B cell (primary cell): ENCODE data around the gene SEC16B. TPM values are rescaled to one million over a fixed set of nuclear protein-coding genes. Genes with fewer than 3 reads are reported as not detected.

ENCODE experiments used
- ATAC-seq: fragments of 200-7000 bp; cut with Tn5 transposase; one replicate; pipeline ENCODE4 v1.10.0; 2021; ENCODE audit warnings: low read depth, mild to moderate bottlenecking, moderate number of reproducible peaks, moderate library complexity
- CTCF ChIA-PET: fragments of 350-600 bp; sonication (Branson Sonifier 250); formaldehyde crosslinking; loops from one replicate; lab custom pipeline; 2021; ENCODE audit warnings: antibody characterized with exemption, inconsistent platforms; lab: Charles Lee
- POLR2A ChIA-PET: fragments of 350-600 bp; sonication (Branson Sonifier 250); formaldehyde crosslinking; loops from one replicate; lab custom pipeline; 2021; ENCODE audit warnings: antibody characterized with exemption; lab: Charles Lee
- DNase-seq: peaks from one replicate; pipeline ENCODE4 v3.0.0; 2013
- H2AFZ ChIP-seq: 2 replicates; pipeline ENCODE4 v1.6.1; 2012; ENCODE audit warnings: mild to moderate bottlenecking, low read depth, low read length; ENCODE audit not compliant: insufficient read depth, poor library complexity, severe bottlenecking
- H3K27ac ChIP-seq, 2 donors: 1 replicate in 1 of 2; 2 replicates in 1 of 2; pipeline ENCODE4 v1.5.1; 2012 to 2013; ENCODE audit warnings: low read length in 2 of 2, mild to moderate bottlenecking in 2 of 2, moderate library complexity in 1 of 2
- H3K27me3 ChIP-seq, 4 experiments: fragments of 200-600 bp in 1 of 4; sonication (generic) in 1 of 4; replicated peaks in 1 of 4; 1 replicate in 2 of 4; 2 replicates in 2 of 4; pipeline versions ENCODE4 v1.6.1 to v1.7.0; 2013 to 2016; ENCODE audit warnings: low read length in 3 of 4, mild to moderate bottlenecking in 2 of 4, mixed read lengths in 1 of 4, moderate library complexity in 1 of 4; ENCODE audit not compliant: insufficient read depth in 4 of 4, control insufficient read depth in 3 of 4; ENCODE audit errors: control extremely low read depth in 1 of 4
- H3K36me3 ChIP-seq, 2 experiments: replicated peaks in 1 of 2; 1 replicate in 1 of 2; 2 replicates in 1 of 2; pipeline versions ENCODE4 v1.6.1 to v1.7.1; 2013; ENCODE audit warnings: low read length in 1 of 2; ENCODE audit not compliant: insufficient read depth in 2 of 2, control insufficient read depth in 1 of 2; ENCODE audit errors: control extremely low read depth in 1 of 2, extremely low read depth in 1 of 2
- H3K4me1 ChIP-seq, 2 donors: fragments of 200-600 bp in 1 of 2; sonication (generic) in 1 of 2; 1 replicate in 1 of 2; 2 replicates in 1 of 2; pipeline versions ENCODE4 v1.5.1 to v1.6.1; 2013 to 2017; ENCODE audit warnings: low read length in 2 of 2; ENCODE audit not compliant: control insufficient read depth in 2 of 2, insufficient read depth in 2 of 2
- H3K4me2 ChIP-seq: replicated peaks from 2 replicates; pipeline ENCODE3; 2012; ENCODE audit warnings: mild to moderate bottlenecking, low read depth, low read length; ENCODE audit not compliant: poor library complexity, severe bottlenecking
- H3K4me3 ChIP-seq, 5 experiments: fragments of 200-600 bp in 1 of 5; sonication (generic) in 1 of 5; 1 replicate in 3 of 5; 2 replicates in 2 of 5; pipeline versions ENCODE4 v1.5.1 to v1.7.0; 2011 to 2016; ENCODE audit warnings: low read length in 4 of 5, mild to moderate bottlenecking in 4 of 5, low read depth in 2 of 5, control low read depth in 1 of 5, moderate library complexity in 1 of 5; ENCODE audit not compliant: insufficient read depth in 1 of 5; ENCODE audit errors: control extremely low read depth in 1 of 5, extremely low read depth in 1 of 5
- H3K79me2 ChIP-seq: fragments of 200-600 bp; sonication (generic); one replicate; pipeline ENCODE4 v1.6.0; 2016; ENCODE audit warnings: low read length; ENCODE audit not compliant: control insufficient read depth, insufficient read depth
- H3K9ac ChIP-seq: fragments of 200-600 bp; sonication (generic); 2 replicates; pipeline ENCODE4 v1.6.1; 2017; ENCODE audit warnings: mild to moderate bottlenecking, low read length, moderate library complexity
- H3K9me3 ChIP-seq, 3 donors: one replicate each; pipeline versions ENCODE4 v1.6.1 to v1.7.1; 2013; ENCODE audit warnings: low read length in 2 of 3; ENCODE audit not compliant: control insufficient read depth in 2 of 3, insufficient read depth in 1 of 3; ENCODE audit errors: control extremely low read depth in 1 of 3
- H4K20me1 ChIP-seq: 2 replicates; pipeline ENCODE4 v1.6.0; 2012; ENCODE audit warnings: mild to moderate bottlenecking, low read length; ENCODE audit not compliant: insufficient read depth, control insufficient read depth, poor library complexity, severe bottlenecking
- H3K27ac Mint-ChIP-seq: one replicate; pipeline ENCODE4 v1.8.0; 2021; ENCODE audit warnings: mixed read lengths
- H3K27me3 Mint-ChIP-seq: one replicate; pipeline ENCODE4 v1.8.0; 2021; ENCODE audit warnings: mixed read lengths
- H3K4me1 Mint-ChIP-seq: one replicate; pipeline ENCODE4 v1.8.0; 2021; ENCODE audit warnings: mixed read lengths
- H3K4me3 Mint-ChIP-seq: one replicate; pipeline ENCODE4 v1.8.0; 2021; ENCODE audit warnings: mixed read lengths
- H3K9me3 Mint-ChIP-seq: one replicate; pipeline ENCODE4 v1.8.0; 2022; ENCODE audit warnings: mixed read lengths; ENCODE audit not compliant: insufficient read depth
- EZH2 ChIP-seq: IDR thresholded peaks from 2 replicates; pipeline ENCODE4 v1.6.1; 2012; ENCODE audit warnings: borderline replicate concordance, low read depth, mild to moderate bottlenecking, moderate library complexity, low read length; ENCODE audit not compliant: insufficient read depth, poor library complexity, severe bottlenecking
- WGBS: methylation state at CpG from one replicate; pipeline ENCODE4 v1.1.5; 2013; ENCODE audit warnings: missing lambda C conversion rate; ENCODE audit not compliant: insufficient coverage; 5-methylcytosine and 5-hydroxymethylcytosine counted together
- intact Hi-C: fragments of 100-400 bp; cut with micrococcal nuclease; formaldehyde crosslinking; loops from one replicate; pipeline ENCODE4 v1.10.0; 2022
- polyA plus RNA-seq: library from polyadenylated mRNA; depleted of rRNA; stranded (reverse); fragments of >200 nt; gene quantifications from 2 replicates; pipeline ENCODE4 v1.2.3, GENCODE V29; 2012
- total RNA-seq, 2 donors: library from RNA; stranded (reverse); fragments of 120-200 nt in 1 of 2; gene quantifications; 1 replicate in 1 of 2; 2 replicates in 1 of 2; pipeline versions ENCODE4 v1.2.3 to v1.2.4, GENCODE V29; 2013 to 2022
- TF ChIP-seq, protein P1 (sequence below): fragments of 200-600 bp; IDR thresholded peaks from one replicate; pipeline ENCODE4 v1.8.0; 2022; ENCODE audit warnings: antibody characterized with exemption, mild to moderate bottlenecking

Gene SEC16B
- total and polyA plus RNA-seq, 2 donors (not counting 1 experiment from before 2014, with no cell fraction given) = 0.03 to 0.10 TPM

DNA sequence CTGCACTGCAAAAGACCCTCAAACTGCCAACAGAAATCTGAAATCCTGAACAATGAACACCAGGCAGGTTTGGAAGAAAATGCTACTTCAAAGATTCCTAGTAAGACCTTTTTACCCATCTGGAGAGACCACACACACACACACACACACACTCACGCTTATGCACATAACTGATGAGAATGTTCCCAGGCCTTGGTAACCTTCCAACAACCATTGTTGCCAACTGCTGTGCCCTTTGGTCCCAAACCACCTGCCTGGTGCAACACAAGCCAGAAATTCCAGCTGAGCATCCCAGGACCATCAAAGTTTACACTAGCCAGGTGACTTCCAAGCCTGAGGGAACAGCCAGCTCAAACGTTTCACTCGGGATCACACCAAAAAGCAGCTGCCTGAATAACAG is 56.9 kb downstream of the SEC16B start:
- no peak overlapping the region for H3K4me3 Mint-ChIP-seq
- no peak overlapping the region for H3K9ac ChIP-seq
- H3K9me3 ChIP-seq = peaks cover 0 to 4% (median 0%) of the 10 kb centered on the region in 3 donors
- no peak overlapping the region for H2AFZ ChIP-seq
- H3K27ac Mint-ChIP-seq = no peak overlapping the region
- TF ChIP-seq, protein P1, sequence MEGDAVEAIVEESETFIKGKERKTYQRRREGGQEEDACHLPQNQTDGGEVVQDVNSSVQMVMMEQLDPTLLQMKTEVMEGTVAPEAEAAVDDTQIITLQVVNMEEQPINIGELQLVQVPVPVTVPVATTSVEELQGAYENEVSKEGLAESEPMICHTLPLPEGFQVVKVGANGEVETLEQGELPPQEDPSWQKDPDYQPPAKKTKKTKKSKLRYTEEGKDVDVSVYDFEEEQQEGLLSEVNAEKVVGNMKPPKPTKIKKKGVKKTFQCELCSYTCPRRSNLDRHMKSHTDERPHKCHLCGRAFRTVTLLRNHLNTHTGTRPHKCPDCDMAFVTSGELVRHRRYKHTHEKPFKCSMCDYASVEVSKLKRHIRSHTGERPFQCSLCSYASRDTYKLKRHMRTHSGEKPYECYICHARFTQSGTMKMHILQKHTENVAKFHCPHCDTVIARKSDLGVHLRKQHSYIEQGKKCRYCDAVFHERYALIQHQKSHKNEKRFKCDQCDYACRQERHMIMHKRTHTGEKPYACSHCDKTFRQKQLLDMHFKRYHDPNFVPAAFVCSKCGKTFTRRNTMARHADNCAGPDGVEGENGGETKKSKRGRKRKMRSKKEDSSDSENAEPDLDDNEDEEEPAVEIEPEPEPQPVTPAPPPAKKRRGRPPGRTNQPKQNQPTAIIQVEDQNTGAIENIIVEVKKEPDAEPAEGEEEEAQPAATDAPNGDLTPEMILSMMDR = no peak
- TF ChIP-seq EZH2 = no peak
- H4K20me1 ChIP-seq = no peaks in the 10 kb centered on the region
- no peak for DNase-seq
- ChIA-PET POLR2A (no interaction called here), CTCF (no interaction called here)
- H3K4me2 ChIP-seq = no peak overlapping the region
- 89% methylated on average over 3 of the region's 3 CpGs for WGBS
- no peaks in the 10 kb centered on the region for H3K4me1 Mint-ChIP-seq
- H3K4me3 ChIP-seq = no peak overlapping the region
- no peaks in the 10 kb centered on the region for H3K27me3 ChIP-seq
- no peaks in the 10 kb centered on the region for H3K79me2 ChIP-seq
- intact Hi-C loops = no loop called here
- H3K36me3 ChIP-seq = no peaks in the 10 kb centered on the region
- H3K4me1 ChIP-seq = no peaks in the 10 kb centered on the region
- no peak overlapping the region for H3K27ac ChIP-seq
- peaks cover 12% of the 10 kb centered on the region for H3K27me3 Mint-ChIP-seq
- no peaks in the 10 kb centered on the region for H3K9me3 Mint-ChIP-seq
- ATAC-seq = no peak

- ATAC-seq = no peak
- Histone ChIP-seq H2AFZ (no peak overlapping the region), H3K27me3 (no peaks in the 10 kb centered on the region), H3K36me3 (no peaks in the 10 kb centered on the region), H3K4me3 (no peak overlapping the region), H3K27ac (no peak overlapping the region), H4K20me1 (no peaks in the 10 kb centered on the region), H3K9me3 (peaks cover 0 to 4% (median 0%) of the 10 kb centered on the region in 3 donors), H3K4me2 (no peak overlapping the region), H3K79me2 (no peaks in the 10 kb centered on the region), H3K9ac (no peak overlapping the region), H3K4me1 (no peaks in the 10 kb centered on the region)
- H3K27me3 Mint-ChIP-seq = peaks cover 13% of the 10 kb centered on the region
- no peaks in the 10 kb centered on the region for H3K9me3 Mint-ChIP-seq
- no peak overlapping the region for H3K27ac Mint-ChIP-seq
- CTCF ChIA-PET = no interaction called here
- H3K4me3 Mint-ChIP-seq = no peak overlapping the region
- no peak for TF ChIP-seq EZH2
- TF ChIP-seq, protein P1 = no peak
- WGBS = no CpG with 5 or more reads among the region's 2 CpGs
- POLR2A ChIA-PET = no interaction called here
- DNase-seq = no peak
- no peaks in the 10 kb centered on the region for H3K4me1 Mint-ChIP-seq
- intact Hi-C loops = no loop called here
Observed at GRCh38 chr1:177909416-177909815, 60.4 kb downstream of the SEC16B start.
